Measurements from ENCODE around the gene SSTR3. TPM values are rescaled to one million over a fixed set of nuclear protein-coding genes. Genes with fewer than 3 reads are reported as not detected.

The SSTR3 gene
- total and polyA plus RNA-seq, 2 donors (not counting 1 experiment from before 2014, with no cell fraction given) = 0.64 to 0.98 TPM

DNA sequence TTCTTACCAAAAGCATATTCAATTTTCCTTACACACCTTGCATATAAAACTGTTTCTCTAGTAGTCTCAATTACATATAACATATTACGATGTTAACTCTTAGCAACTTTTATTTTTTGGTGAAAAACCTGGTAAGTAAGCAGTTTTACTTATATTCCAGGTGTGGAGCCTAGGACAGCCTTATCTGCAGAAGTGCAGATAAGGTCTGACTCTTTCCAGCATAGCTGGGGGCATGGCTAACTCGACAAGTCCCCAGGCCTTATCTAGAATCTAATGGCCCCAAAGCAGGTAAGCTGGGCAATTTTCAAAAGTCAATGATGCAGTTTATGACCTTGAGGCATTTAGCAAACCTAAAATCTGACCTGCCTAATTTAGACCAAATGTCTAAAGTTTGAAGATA, 20.1 kb downstream of the SSTR3 start:
- Histone ChIP-seq H2AFZ (ENCODE audit: insufficient read depth, low read depth, low read length, poor library complexity, severe bottlenecking) (no peak overlapping the region), H3K27me3 (replicated peaks in 1 of 4; ENCODE audit: control extremely low read depth in 1 of 4, control insufficient read depth in 3 of 4, insufficient read depth in 4 of 4, low read length in 3 of 4) (no peaks in the 10 kb centered on the region), H3K9ac (ENCODE audit: low read length) (no peak overlapping the region), H3K36me3 (replicated peaks in 1 of 2; ENCODE audit: control extremely low read depth in 1 of 2, control insufficient read depth in 1 of 2, extremely low read depth in 1 of 2, insufficient read depth in 2 of 2, low read length in 1 of 2) (peaks cover 0 to 4% of the 10 kb centered on the region in 2 experiments), H3K4me1 (ENCODE audit: control insufficient read depth in 2 of 2, insufficient read depth in 2 of 2, low read length in 2 of 2) (no peaks in the 10 kb centered on the region), H3K27ac (ENCODE audit: low read length in 2 of 2) (no peak overlapping the region), H4K20me1 (ENCODE audit: control insufficient read depth, insufficient read depth, low read length, poor library complexity, severe bottlenecking) (no peaks in the 10 kb centered on the region), H3K4me3 (ENCODE audit: control extremely low read depth in 1 of 5, extremely low read depth in 1 of 5, insufficient read depth in 1 of 5, low read depth in 2 of 5, low read length in 4 of 5) (no peak overlapping the region), H3K79me2 (ENCODE audit: control insufficient read depth, insufficient read depth, low read length) (peaks cover 11% of the 10 kb centered on the region), H3K4me2 (replicated peaks; ENCODE audit: low read depth, low read length, poor library complexity, severe bottlenecking) (no peak overlapping the region), H3K9me3 (ENCODE audit: control extremely low read depth in 1 of 3, control insufficient read depth in 2 of 3, insufficient read depth in 1 of 3, low read length in 2 of 3) (no peaks in the 10 kb centered on the region)
- H3K9me3 Mint-ChIP-seq (ENCODE audit: insufficient read depth) = no peaks in the 10 kb centered on the region
- TF ChIP-seq EZH2 (IDR thresholded peaks at IDR 0.05; ENCODE audit: borderline replicate concordance, insufficient read depth, low read depth, low read length, poor library complexity, severe bottlenecking) = no peak
- TF ChIP-seq, protein P1, sequence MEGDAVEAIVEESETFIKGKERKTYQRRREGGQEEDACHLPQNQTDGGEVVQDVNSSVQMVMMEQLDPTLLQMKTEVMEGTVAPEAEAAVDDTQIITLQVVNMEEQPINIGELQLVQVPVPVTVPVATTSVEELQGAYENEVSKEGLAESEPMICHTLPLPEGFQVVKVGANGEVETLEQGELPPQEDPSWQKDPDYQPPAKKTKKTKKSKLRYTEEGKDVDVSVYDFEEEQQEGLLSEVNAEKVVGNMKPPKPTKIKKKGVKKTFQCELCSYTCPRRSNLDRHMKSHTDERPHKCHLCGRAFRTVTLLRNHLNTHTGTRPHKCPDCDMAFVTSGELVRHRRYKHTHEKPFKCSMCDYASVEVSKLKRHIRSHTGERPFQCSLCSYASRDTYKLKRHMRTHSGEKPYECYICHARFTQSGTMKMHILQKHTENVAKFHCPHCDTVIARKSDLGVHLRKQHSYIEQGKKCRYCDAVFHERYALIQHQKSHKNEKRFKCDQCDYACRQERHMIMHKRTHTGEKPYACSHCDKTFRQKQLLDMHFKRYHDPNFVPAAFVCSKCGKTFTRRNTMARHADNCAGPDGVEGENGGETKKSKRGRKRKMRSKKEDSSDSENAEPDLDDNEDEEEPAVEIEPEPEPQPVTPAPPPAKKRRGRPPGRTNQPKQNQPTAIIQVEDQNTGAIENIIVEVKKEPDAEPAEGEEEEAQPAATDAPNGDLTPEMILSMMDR (IDR thresholded peaks at IDR 0.05) = no peak
- ATAC-seq (ENCODE audit: low read depth) = no peak
- intact Hi-C loops (cut with micrococcal nuclease) = no loop called here
- ChIA-PET POLR2A (no interaction called here), CTCF (interaction anchor here (1.2 kb wide), 1 partner anchor 31 kb away, joined by 3 read pairs; no protein-coding TSS in a partner anchor)
- 100% methylated on average over 1 of the region's 2 CpGs for WGBS (ENCODE audit: insufficient coverage)
- no peaks in the 10 kb centered on the region for H3K27me3 Mint-ChIP-seq
- H3K27ac Mint-ChIP-seq = no peak overlapping the region
- peaks cover 6% of the 10 kb centered on the region for H3K4me1 Mint-ChIP-seq
- DNase-seq = no peak
- no peak overlapping the region for H3K4me3 Mint-ChIP-seq

DNA sequence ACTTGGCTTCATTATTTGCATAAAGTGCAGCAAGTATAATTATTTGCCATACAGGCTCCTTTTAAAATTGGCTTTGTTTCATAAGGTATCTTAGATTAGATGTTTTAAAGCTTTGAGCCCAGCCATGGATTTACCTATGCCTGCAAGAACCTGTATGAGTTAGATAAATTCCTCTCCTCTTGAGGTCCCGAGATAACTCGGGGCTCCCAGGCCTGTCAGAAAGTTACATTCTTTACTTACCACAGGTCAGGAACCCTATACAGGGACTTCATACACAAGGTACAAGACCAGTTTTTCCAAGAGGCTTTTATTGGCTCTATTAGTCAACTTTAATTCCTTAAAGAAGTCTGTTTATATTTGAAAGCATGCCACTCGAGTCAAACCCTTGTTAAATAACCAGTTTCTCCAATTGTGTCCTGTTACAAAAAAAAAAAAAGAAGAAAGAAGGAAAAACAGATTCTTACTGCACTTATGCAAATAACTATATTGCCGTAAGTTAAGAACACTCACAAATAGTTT, 22.0 kb downstream of the SSTR3 start:
- H3K4me3 ChIP-seq (ENCODE audit: control extremely low read depth in 1 of 5, extremely low read depth in 1 of 5, insufficient read depth in 1 of 5, low read depth in 2 of 5, low read length in 4 of 5) = no peak overlapping the region
- peaks cover 14% of the 10 kb centered on the region for H3K4me1 Mint-ChIP-seq
- H3K27ac ChIP-seq (ENCODE audit: low read length in 2 of 2) = no peak overlapping the region
- H3K27ac Mint-ChIP-seq = no peak overlapping the region
- no peaks in the 10 kb centered on the region for H3K9me3 Mint-ChIP-seq (ENCODE audit: insufficient read depth)
- no peaks in the 10 kb centered on the region for H3K79me2 ChIP-seq (ENCODE audit: control insufficient read depth, insufficient read depth, low read length)
- peaks cover 0 to 3% (median 0%) of the 10 kb centered on the region in 3 donors for H3K9me3 ChIP-seq (ENCODE audit: control extremely low read depth in 1 of 3, control insufficient read depth in 2 of 3, insufficient read depth in 1 of 3, low read length in 2 of 3)
- H3K36me3 ChIP-seq (replicated peaks in 1 of 2; ENCODE audit: control extremely low read depth in 1 of 2, control insufficient read depth in 1 of 2, extremely low read depth in 1 of 2, insufficient read depth in 2 of 2, low read length in 1 of 2) = no peaks in the 10 kb centered on the region
- no peaks in the 10 kb centered on the region for H4K20me1 ChIP-seq (ENCODE audit: control insufficient read depth, insufficient read depth, low read length, poor library complexity, severe bottlenecking)
- H3K4me2 ChIP-seq (replicated peaks; ENCODE audit: low read depth, low read length, poor library complexity, severe bottlenecking) = no peak overlapping the region
- no peak overlapping the region for H3K4me3 Mint-ChIP-seq
- no peaks in the 10 kb centered on the region for H3K27me3 ChIP-seq (replicated peaks in 1 of 4; ENCODE audit: control extremely low read depth in 1 of 4, control insufficient read depth in 3 of 4, insufficient read depth in 4 of 4, low read length in 3 of 4)
- H3K9ac ChIP-seq (ENCODE audit: low read length) = no peak overlapping the region
- TF ChIP-seq EZH2 (IDR thresholded peaks at IDR 0.05; ENCODE audit: borderline replicate concordance, insufficient read depth, low read depth, low read length, poor library complexity, severe bottlenecking) = no peak
- TF ChIP-seq, protein P1 (IDR thresholded peaks at IDR 0.05) = no peak
- ChIA-PET CTCF (interaction anchor here (1.1 to 1.8 kb wide), 3 partner anchors 10 to 23 kb away, joined by 4 to 5 read pairs (median 4); no protein-coding TSS in a partner anchor), POLR2A (no interaction called here)
- peaks cover 0 to 14% of the 10 kb centered on the region in 2 donors for H3K4me1 ChIP-seq (ENCODE audit: control insufficient read depth in 2 of 2, insufficient read depth in 2 of 2, low read length in 2 of 2)
- 100% methylated on average over 2 of the region's 4 CpGs for WGBS (ENCODE audit: insufficient coverage)
- intact Hi-C loops (cut with micrococcal nuclease) = no loop called here
- no peak overlapping the region for H2AFZ ChIP-seq (ENCODE audit: insufficient read depth, low read depth, low read length, poor library complexity, severe bottlenecking)
- ATAC-seq (ENCODE audit: low read depth) = no peak
- DNase-seq = no peak
- no peaks in the 10 kb centered on the region for H3K27me3 Mint-ChIP-seq

All from B cell (primary cell).